H9 (cell line): ENCODE results near the gene NEK5. TPM values are rescaled to one million over a fixed set of nuclear protein-coding genes. Genes with fewer than 3 reads are reported as not detected.

Experiments used
- DNase-seq: peaks from one replicate; pipeline ENCODE4 v3.0.0-alpha.2; 2017
- H2AFZ ChIP-seq: one replicate; pipeline ENCODE4 v1.6.1; 2013; ENCODE audit warnings: mild to moderate bottlenecking, low read length, control low read depth, moderate library complexity
- H2AK5ac ChIP-seq: 2 replicates; pipeline ENCODE4 v1.6.1; 2013; ENCODE audit warnings: low read length, control low read depth, mixed read lengths; ENCODE audit not compliant: insufficient read length
- H2BK120ac ChIP-seq: one replicate; pipeline ENCODE4 v1.6.1; 2013; ENCODE audit warnings: low read depth, mild to moderate bottlenecking, low read length, control low read depth, inconsistent platforms; ENCODE audit not compliant: poor library complexity, severe bottlenecking
- H2BK12ac ChIP-seq: 2 replicates; pipeline ENCODE4 v1.6.1; 2013; ENCODE audit warnings: low read length, control low read depth, mixed read lengths, low read depth; ENCODE audit not compliant: insufficient read length
- H2BK15ac ChIP-seq: 2 replicates; pipeline ENCODE4 v1.6.1; 2013; ENCODE audit warnings: low read depth, low read length, control low read depth
- H2BK20ac ChIP-seq: one replicate; pipeline ENCODE4 v1.6.1; 2013; ENCODE audit warnings: low read depth, mild to moderate bottlenecking, low read length, control low read depth, inconsistent platforms; ENCODE audit not compliant: poor library complexity, severe bottlenecking
- H2BK5ac ChIP-seq: 2 replicates; pipeline ENCODE4 v1.6.1; 2013; ENCODE audit warnings: low read length, control low read depth, mixed read lengths; ENCODE audit not compliant: insufficient read length
- H3K14ac ChIP-seq: 2 replicates; pipeline ENCODE4 v1.6.1; 2013; ENCODE audit warnings: low read length, control low read depth; ENCODE audit not compliant: insufficient read depth
- H3K18ac ChIP-seq: 2 replicates; pipeline ENCODE4 v1.6.1; 2013; ENCODE audit warnings: low read depth, mild to moderate bottlenecking, mixed read lengths, low read length, control low read depth; ENCODE audit not compliant: insufficient read length
- H3K23ac ChIP-seq: 2 replicates; pipeline ENCODE4 v1.6.1; 2013; ENCODE audit warnings: low read length, control low read depth, mixed read lengths, low read depth; ENCODE audit not compliant: insufficient read length
- H3K23me2 ChIP-seq: 2 replicates; pipeline ENCODE4 v1.6.1; 2013; ENCODE audit warnings: low read depth, mild to moderate bottlenecking, mixed read lengths, low read length, control low read depth; ENCODE audit not compliant: insufficient read length, poor library complexity, severe bottlenecking
- H3K27ac ChIP-seq: 2 replicates; pipeline ENCODE4 v1.5.1; 2013; ENCODE audit warnings: low read length, control low read depth, mixed read lengths, low read depth; ENCODE audit not compliant: insufficient read length
- H3K27me3 ChIP-seq: 2 replicates; pipeline ENCODE4 v1.6.1; 2013; ENCODE audit warnings: low read length, control low read depth, inconsistent platforms; ENCODE audit not compliant: insufficient read depth
- H3K4ac ChIP-seq: 2 replicates; pipeline ENCODE4 v1.6.1; 2013; ENCODE audit warnings: low read depth, mild to moderate bottlenecking, control low read depth, inconsistent platforms, low read length, moderate library complexity
- H3K4me1 ChIP-seq: 2 replicates; pipeline ENCODE4 v1.6.1; 2013; ENCODE audit warnings: low read length, control low read depth, inconsistent platforms; ENCODE audit not compliant: insufficient read depth
- H3K4me2 ChIP-seq: 2 replicates; pipeline ENCODE4 v1.6.1; 2013; ENCODE audit warnings: low read length, control low read depth, mixed read lengths; ENCODE audit not compliant: insufficient read length, insufficient read depth
- H3K56ac ChIP-seq: 2 replicates; pipeline ENCODE4 v1.6.1; 2013; ENCODE audit warnings: low read depth, mild to moderate bottlenecking, mixed read lengths, low read length, control low read depth; ENCODE audit not compliant: insufficient read length
- H3K79me1 ChIP-seq: 2 replicates; pipeline ENCODE4 v1.6.1; 2013; ENCODE audit warnings: low read depth, mild to moderate bottlenecking, moderate library complexity, low read length, control low read depth, inconsistent platforms; ENCODE audit not compliant: insufficient read depth, poor library complexity, severe bottlenecking
- H3K79me2 ChIP-seq: 2 replicates; pipeline ENCODE4 v1.6.1; 2013; ENCODE audit warnings: low read length, control low read depth, inconsistent platforms; ENCODE audit not compliant: insufficient read depth
- H3K9ac ChIP-seq: 2 replicates; pipeline ENCODE4 v1.6.1; 2013; ENCODE audit warnings: low read length, control low read depth, mixed read lengths; ENCODE audit not compliant: insufficient read length; ENCODE audit errors: extremely low read depth
- H3K9me3 ChIP-seq: one replicate; pipeline ENCODE4 v1.6.1; 2013; ENCODE audit warnings: low read depth, low read length, inconsistent platforms; ENCODE audit not compliant: control insufficient read depth
- H3T11ph ChIP-seq: one replicate; pipeline ENCODE4 v1.6.1; 2013; ENCODE audit warnings: mild to moderate bottlenecking, low read length, control low read depth, inconsistent platforms
- H4K20me1 ChIP-seq: one replicate; pipeline ENCODE4 v1.6.1; 2013; ENCODE audit not compliant: control insufficient read depth, insufficient read length, insufficient read depth
- H4K5ac ChIP-seq: 2 replicates; pipeline ENCODE4 v1.6.1; 2013; ENCODE audit warnings: low read depth, mild to moderate bottlenecking, mixed read lengths, low read length, control low read depth; ENCODE audit not compliant: insufficient read length
- H4K8ac ChIP-seq: replicated peaks from 2 replicates; pipeline ENCODE4 v1.6.1; 2013; ENCODE audit warnings: low read length, control low read depth, mixed read lengths, low read depth; ENCODE audit not compliant: insufficient read length
- H4K91ac ChIP-seq: 2 replicates; pipeline ENCODE4 v1.6.1; 2013; ENCODE audit warnings: low read depth, mild to moderate bottlenecking, moderate library complexity, mixed read lengths, low read length, control low read depth; ENCODE audit not compliant: insufficient read length
- H3K27ac Mint-ChIP-seq, 3 experiments: 2 replicates in 2 of 3; 3 replicates in 1 of 3; pipeline ENCODE4 v1.8.0; 2020 to 2021; ENCODE audit warnings: mixed read lengths in 3 of 3, mild to moderate bottlenecking in 1 of 3, moderate library complexity in 1 of 3
- H3K27me3 Mint-ChIP-seq: 2 replicates; pipeline ENCODE4 v1.8.0; 2021; ENCODE audit warnings: low read depth, mild to moderate bottlenecking, moderate library complexity, mixed read lengths
- H3K36me3 Mint-ChIP-seq, 3 experiments: 2 replicates in 2 of 3; 3 replicates in 1 of 3; pipeline ENCODE4 v1.8.0; 2020 to 2021; ENCODE audit warnings: low read depth in 3 of 3, mixed read lengths in 3 of 3; ENCODE audit not compliant: insufficient read depth in 1 of 3
- H3K4me1 Mint-ChIP-seq, 2 experiments: 2 replicates each; pipeline ENCODE4 v1.8.0; 2020; ENCODE audit warnings: mixed read lengths in 2 of 2
- H3K4me3 Mint-ChIP-seq, 2 experiments: 2 replicates in 1 of 2; 3 replicates in 1 of 2; pipeline ENCODE4 v1.8.0; 2020 to 2021; ENCODE audit warnings: mild to moderate bottlenecking in 2 of 2, mixed read lengths in 2 of 2, moderate library complexity in 1 of 2
- H3K9me3 Mint-ChIP-seq, 2 experiments: 2 replicates in 1 of 2; 3 replicates in 1 of 2; pipeline ENCODE4 v1.8.0; 2020; ENCODE audit warnings: mild to moderate bottlenecking in 2 of 2, mixed read lengths in 2 of 2, moderate library complexity in 1 of 2
- CTCF ChIP-seq: fragments of 200-600 bp; sonication (generic); conservative IDR thresholded peaks from 3 replicates; pipeline ENCODE4 v1.8.0; 2021; ENCODE audit warnings: antibody characterized with exemption, mild to moderate bottlenecking
- WGBS: extraction: QIAGEN DNeasy Blood & Tissue Kit; methylation state at CpG from one replicate; pipeline ENCODE4 v1.1.7; 2013; ENCODE audit warnings: missing lambda C conversion rate, low lambda C conversion rate, mixed read lengths; ENCODE audit not compliant: insufficient read length; ENCODE audit errors: extremely low coverage; 5-methylcytosine and 5-hydroxymethylcytosine counted together
- total RNA-seq: library from RNA; stranded (reverse); gene quantifications from 2 replicates; pipeline ENCODE4 v1.2.1, GENCODE V29; 2021

The NEK5 gene
- total RNA-seq, 1 experiment from 2014 or later, result 0.26 TPM

- Histone ChIP-seq H4K91ac (no peak overlapping the region), H2BK15ac (no peak overlapping the region), H3K4me2 (no peak overlapping the region), H2AK5ac (no peak overlapping the region), H4K5ac (no peak overlapping the region), H2BK120ac (no peak overlapping the region), H2AFZ (no peak overlapping the region), H3K79me2 (no peaks in the 10 kb centered on the region), H3K9me3 (no peaks in the 10 kb centered on the region), H4K8ac (no peak overlapping the region), H3K79me1 (no peaks in the 10 kb centered on the region), H2BK5ac (no peak overlapping the region), H3K4me1 (no peaks in the 10 kb centered on the region), H2BK12ac (no peak overlapping the region), H3K23me2 (no peaks in the 10 kb centered on the region), H3K4ac (no peak overlapping the region), H2BK20ac (no peak overlapping the region), H3T11ph (no peak overlapping the region), H3K23ac (no peak overlapping the region), H3K18ac (no peak overlapping the region), H3K27ac (no peak overlapping the region), H4K20me1 (no peaks in the 10 kb centered on the region), H3K56ac (no peak overlapping the region), H3K9ac (no peak overlapping the region), H3K14ac (no peak overlapping the region), H3K27me3 (no peaks in the 10 kb centered on the region)
- H3K9me3 Mint-ChIP-seq, result no peaks in the 10 kb centered on the region; a peak in 1 of 5 replicates
- H3K27me3 Mint-ChIP-seq, result no peaks in the 10 kb centered on the region
- H3K4me1 Mint-ChIP-seq, result peaks cover 14% of the 10 kb centered on the region in 2 experiments
- H3K4me3 Mint-ChIP-seq, result no peak overlapping the region
- WGBS, result no CpG with 5 or more reads among the region's 3 CpGs
- H3K27ac Mint-ChIP-seq, result no peak overlapping the region
- no peaks in the 10 kb centered on the region for H3K36me3 Mint-ChIP-seq
- no peak for DNase-seq
- no peak for TF ChIP-seq CTCF
These were observed 81.4 kb downstream of the NEK5 start for GRCh38 chr13:52047463-52047862.
